Transverse colon (tissue), 4 donors: Measurements from ENCODE around the gene NPAS3. TPM values are rescaled to one million over a fixed set of nuclear protein-coding genes. Genes with fewer than 3 reads are reported as not detected.

ENCODE experiments used
- DNase-seq: peaks from one replicate; pipeline ENCODE4 v3.0.0-alpha.2; 2019
- H3K27ac ChIP-seq, 4 donors: fragments of 200-600 bp; sonication (generic); 2 replicates each; pipeline ENCODE4 v1.5.1; 2016 to 2018; ENCODE audit warnings: inconsistent platforms in 4 of 4
- H3K27me3 ChIP-seq: fragments of 200-600 bp; sonication (generic); 2 replicates; pipeline ENCODE4 v1.5.1; 2017; ENCODE audit warnings: inconsistent platforms
- H3K36me3 ChIP-seq, 4 donors: fragments of 200-600 bp; sonication (generic); 2 replicates each; pipeline ENCODE4 v1.5.1; 2017 to 2019; ENCODE audit warnings: inconsistent platforms in 4 of 4
- H3K4me1 ChIP-seq, 4 donors: fragments of 200-600 bp; sonication (generic); 2 replicates each; pipeline ENCODE4 v1.5.1; 2017 to 2020; ENCODE audit warnings: inconsistent platforms in 4 of 4
- H3K4me3 ChIP-seq, 4 donors: fragments of 200-600 bp; sonication (generic); 1 replicate in 1 of 4; 2 replicates in 3 of 4; pipeline versions ENCODE4 v1.5.1 to v1.6.1; 2017 to 2019; ENCODE audit warnings: inconsistent platforms in 4 of 4
- H3K9me3 ChIP-seq, 2 donors: fragments of 200-600 bp; sonication (generic); 2 replicates each; pipeline ENCODE4 v1.5.1; 2017 to 2019; ENCODE audit warnings: inconsistent platforms in 2 of 2
- CTCF ChIP-seq, 5 experiments: fragments of 200-600 bp in 3 of 5; fragments of 450-650 bp in 2 of 5; sonication (generic) in 3 of 5; IDR thresholded peaks; 1 replicate in 2 of 5; 2 replicates in 3 of 5; pipeline ENCODE4 v1.5.1; 2016 to 2017; ENCODE audit warnings: antibody characterized with exemption in 5 of 5, inconsistent platforms in 3 of 5, mild to moderate bottlenecking in 2 of 5, moderate library complexity in 1 of 5
- EP300 ChIP-seq: sonication (generic); formaldehyde crosslinking; IDR thresholded peaks from one replicate; pipeline ENCODE4 v1.6.1; 2017; ENCODE audit warnings: antibody characterized with exemption, low read depth
- POLR2A ChIP-seq: fragments of 450-650 bp; IDR thresholded peaks from one replicate; pipeline ENCODE4 v1.6.1; 2016; ENCODE audit warnings: antibody characterized with exemption, mild to moderate bottlenecking, moderate library complexity
- POLR2AphosphoS5 ChIP-seq, 3 donors: sonication (generic); formaldehyde crosslinking; IDR thresholded peaks; one replicate each; pipeline ENCODE4 v1.6.1; 2016; ENCODE audit warnings: antibody characterized with exemption in 3 of 3
- WGBS, 2 donors: methylation state at CpG; one replicate each; pipeline ENCODE4 v1.1.5; 2018; ENCODE audit warnings: low coverage in 1 of 2; 5-methylcytosine and 5-hydroxymethylcytosine counted together
- in situ Hi-C, 4 donors: fragments of 200-750 bp; cut with MboI; loops; one replicate each; pipeline versions ENCODE4 v1.15.0 to v1.15.1; 2017; ENCODE audit warnings: low sequenced_read_pairs in 3 of 4, low pct_ligation_motif_present in 1 of 4, low pct_unique_long_range_greater_than_20kb in 1 of 4
- intact Hi-C: fragments of 100-400 bp; cut with DNase I; formaldehyde crosslinking; loops from one replicate; pipeline ENCODE4 v1.15.1; 2023; ENCODE audit warnings: low total_unique reads
- total RNA-seq, 4 donors: library from RNA; depleted of rRNA; stranded (reverse); fragments of >200 nt; gene quantifications; one replicate each; pipeline ENCODE4 v1.1.0, GENCODE V29; 2016

Gene NPAS3
- total RNA-seq, 4 donors from 2014 or later: 0.96 to 6.4 (median 1.8) TPM

- no peaks in the 10 kb centered on the region for H3K36me3 ChIP-seq
- no peak for TF ChIP-seq POLR2A
- no peak for TF ChIP-seq POLR2AphosphoS5 (IDR thresholded peaks at IDR 0.05)
- no peak for TF ChIP-seq CTCF (IDR thresholded peaks at IDR 0.05)
- TF ChIP-seq EP300: no peak
- H3K27me3 ChIP-seq: no peaks in the 10 kb centered on the region
- intact Hi-C loops: no loop called here
- no peak overlapping the region for H3K27ac ChIP-seq
- H3K4me3 ChIP-seq: no peak overlapping the region
- in situ Hi-C loops: no loop called here
- no peaks in the 10 kb centered on the region for H3K9me3 ChIP-seq
- no peak for DNase-seq
- peaks cover 0 to 5% (median 0%) of the 10 kb centered on the region in 4 donors for H3K4me1 ChIP-seq
- 89 to 100% methylated on average over 2 to 3 of the region's 3 CpGs for WGBS, 2 donors
These were observed 302.7 kb downstream of the NPAS3 start for GRCh38 chr14:33241331-33241730.

GRCh38 chr14:33249233-33249820 is 310.6 kb downstream of the NPAS3 start:
- WGBS, 2 donors: 83 to 85% methylated on average over 6 of the region's 6 CpGs
- no peak for DNase-seq

GRCh38 chr14:33250963-33251362 is 312.3 kb downstream of the NPAS3 start:
- intact Hi-C loops: no loop called here
- H3K4me3 ChIP-seq: no peak overlapping the region
- in situ Hi-C loops: no loop called here
- H3K9me3 ChIP-seq: no peaks in the 10 kb centered on the region
- WGBS, 2 donors: 75 to 81% methylated on average over 2 of the region's 2 CpGs
- no peak for DNase-seq
- no peak for TF ChIP-seq CTCF (IDR thresholded peaks at IDR 0.05)
- TF ChIP-seq EP300: no peak
- no peak for TF ChIP-seq POLR2AphosphoS5 (IDR thresholded peaks at IDR 0.05)
- TF ChIP-seq POLR2A: no peak
- no peaks in the 10 kb centered on the region for H3K27me3 ChIP-seq
- H3K36me3 ChIP-seq: no peaks in the 10 kb centered on the region
- H3K4me1 ChIP-seq: peaks cover 0 to 8% (median 0%) of the 10 kb centered on the region in 4 donors
- no peak overlapping the region for H3K27ac ChIP-seq

More at GRCh38 chr14:33249233-33249820, 310.6 kb downstream of the NPAS3 start:
- Histone ChIP-seq H3K27me3 (no peaks in the 10 kb centered on the region), H3K9me3 (no peaks in the 10 kb centered on the region), H3K27ac (no peak overlapping the region), H3K4me3 (no peak overlapping the region), H3K36me3 (no peaks in the 10 kb centered on the region), H3K4me1 (peaks cover 0 to under 1% (median 0%) of the 10 kb centered on the region in 4 donors)
- intact Hi-C loops: no loop called here
- in situ Hi-C loops: no loop called here
- TF ChIP-seq POLR2A (no peak), CTCF (IDR thresholded peaks at IDR 0.05) (no peak), POLR2AphosphoS5 (IDR thresholded peaks at IDR 0.05) (no peak), EP300 (no peak)

- Histone ChIP-seq H3K27me3 (no peaks in the 10 kb centered on the region), H3K36me3 (no peaks in the 10 kb centered on the region), H3K9me3 (no peaks in the 10 kb centered on the region), H3K4me3 (no peak overlapping the region), H3K27ac (no peak overlapping the region), H3K4me1 (peaks cover 0 to 8% (median 0%) of the 10 kb centered on the region in 4 donors)
- in situ Hi-C loops (no loop called here), intact Hi-C loops (no loop called here)
- 49 to 54% methylated on average over 3 of the region's 3 CpGs for WGBS, 2 donors
- no peak for TF ChIP-seq POLR2AphosphoS5 (IDR thresholded peaks at IDR 0.05)
- TF ChIP-seq CTCF (IDR thresholded peaks at IDR 0.05): no peak
- TF ChIP-seq POLR2A: no peak
- TF ChIP-seq EP300: no peak
- DNase-seq: no peak
These were observed 315.7 kb downstream of the NPAS3 start for GRCh38 chr14:33254342-33254741.
